H9 (cell line): ENCODE data around the gene DMD. TPM values are rescaled to one million over a fixed set of nuclear protein-coding genes. Genes with fewer than 3 reads are reported as not detected.

Source experiments
- DNase-seq: peaks from one replicate; pipeline ENCODE4 v3.0.0-alpha.2; 2017
- H2AFZ ChIP-seq: one replicate; pipeline ENCODE4 v1.6.1; 2013; ENCODE audit warnings: mild to moderate bottlenecking, low read length, control low read depth, moderate library complexity
- H2AK5ac ChIP-seq: 2 replicates; pipeline ENCODE4 v1.6.1; 2013; ENCODE audit warnings: low read length, control low read depth, mixed read lengths; ENCODE audit not compliant: insufficient read length
- H2BK120ac ChIP-seq: one replicate; pipeline ENCODE4 v1.6.1; 2013; ENCODE audit warnings: low read depth, mild to moderate bottlenecking, low read length, control low read depth, inconsistent platforms; ENCODE audit not compliant: poor library complexity, severe bottlenecking
- H2BK12ac ChIP-seq: 2 replicates; pipeline ENCODE4 v1.6.1; 2013; ENCODE audit warnings: low read length, control low read depth, mixed read lengths, low read depth; ENCODE audit not compliant: insufficient read length
- H2BK15ac ChIP-seq: 2 replicates; pipeline ENCODE4 v1.6.1; 2013; ENCODE audit warnings: low read depth, low read length, control low read depth
- H2BK20ac ChIP-seq: one replicate; pipeline ENCODE4 v1.6.1; 2013; ENCODE audit warnings: low read depth, mild to moderate bottlenecking, low read length, control low read depth, inconsistent platforms; ENCODE audit not compliant: poor library complexity, severe bottlenecking
- H2BK5ac ChIP-seq: 2 replicates; pipeline ENCODE4 v1.6.1; 2013; ENCODE audit warnings: low read length, control low read depth, mixed read lengths; ENCODE audit not compliant: insufficient read length
- H3K14ac ChIP-seq: 2 replicates; pipeline ENCODE4 v1.6.1; 2013; ENCODE audit warnings: low read length, control low read depth; ENCODE audit not compliant: insufficient read depth
- H3K18ac ChIP-seq: 2 replicates; pipeline ENCODE4 v1.6.1; 2013; ENCODE audit warnings: low read depth, mild to moderate bottlenecking, mixed read lengths, low read length, control low read depth; ENCODE audit not compliant: insufficient read length
- H3K23ac ChIP-seq: 2 replicates; pipeline ENCODE4 v1.6.1; 2013; ENCODE audit warnings: low read length, control low read depth, mixed read lengths, low read depth; ENCODE audit not compliant: insufficient read length
- H3K23me2 ChIP-seq: 2 replicates; pipeline ENCODE4 v1.6.1; 2013; ENCODE audit warnings: low read depth, mild to moderate bottlenecking, mixed read lengths, low read length, control low read depth; ENCODE audit not compliant: insufficient read length, poor library complexity, severe bottlenecking
- H3K27ac ChIP-seq: 2 replicates; pipeline ENCODE4 v1.5.1; 2013; ENCODE audit warnings: low read length, control low read depth, mixed read lengths, low read depth; ENCODE audit not compliant: insufficient read length
- H3K27me3 ChIP-seq: 2 replicates; pipeline ENCODE4 v1.6.1; 2013; ENCODE audit warnings: low read length, control low read depth, inconsistent platforms; ENCODE audit not compliant: insufficient read depth
- H3K4ac ChIP-seq: 2 replicates; pipeline ENCODE4 v1.6.1; 2013; ENCODE audit warnings: low read depth, mild to moderate bottlenecking, control low read depth, inconsistent platforms, low read length, moderate library complexity
- H3K4me1 ChIP-seq: 2 replicates; pipeline ENCODE4 v1.6.1; 2013; ENCODE audit warnings: low read length, control low read depth, inconsistent platforms; ENCODE audit not compliant: insufficient read depth
- H3K4me2 ChIP-seq: 2 replicates; pipeline ENCODE4 v1.6.1; 2013; ENCODE audit warnings: low read length, control low read depth, mixed read lengths; ENCODE audit not compliant: insufficient read length, insufficient read depth
- H3K56ac ChIP-seq: 2 replicates; pipeline ENCODE4 v1.6.1; 2013; ENCODE audit warnings: low read depth, mild to moderate bottlenecking, mixed read lengths, low read length, control low read depth; ENCODE audit not compliant: insufficient read length
- H3K79me1 ChIP-seq: 2 replicates; pipeline ENCODE4 v1.6.1; 2013; ENCODE audit warnings: low read depth, mild to moderate bottlenecking, moderate library complexity, low read length, control low read depth, inconsistent platforms; ENCODE audit not compliant: insufficient read depth, poor library complexity, severe bottlenecking
- H3K79me2 ChIP-seq: 2 replicates; pipeline ENCODE4 v1.6.1; 2013; ENCODE audit warnings: low read length, control low read depth, inconsistent platforms; ENCODE audit not compliant: insufficient read depth
- H3K9ac ChIP-seq: 2 replicates; pipeline ENCODE4 v1.6.1; 2013; ENCODE audit warnings: low read length, control low read depth, mixed read lengths; ENCODE audit not compliant: insufficient read length; ENCODE audit errors: extremely low read depth
- H3K9me3 ChIP-seq: one replicate; pipeline ENCODE4 v1.6.1; 2013; ENCODE audit warnings: low read depth, low read length, inconsistent platforms; ENCODE audit not compliant: control insufficient read depth
- H3T11ph ChIP-seq: one replicate; pipeline ENCODE4 v1.6.1; 2013; ENCODE audit warnings: mild to moderate bottlenecking, low read length, control low read depth, inconsistent platforms
- H4K20me1 ChIP-seq: one replicate; pipeline ENCODE4 v1.6.1; 2013; ENCODE audit not compliant: control insufficient read depth, insufficient read length, insufficient read depth
- H4K5ac ChIP-seq: 2 replicates; pipeline ENCODE4 v1.6.1; 2013; ENCODE audit warnings: low read depth, mild to moderate bottlenecking, mixed read lengths, low read length, control low read depth; ENCODE audit not compliant: insufficient read length
- H4K8ac ChIP-seq: replicated peaks from 2 replicates; pipeline ENCODE4 v1.6.1; 2013; ENCODE audit warnings: low read length, control low read depth, mixed read lengths, low read depth; ENCODE audit not compliant: insufficient read length
- H4K91ac ChIP-seq: 2 replicates; pipeline ENCODE4 v1.6.1; 2013; ENCODE audit warnings: low read depth, mild to moderate bottlenecking, moderate library complexity, mixed read lengths, low read length, control low read depth; ENCODE audit not compliant: insufficient read length
- H3K27ac Mint-ChIP-seq, 3 experiments: 2 replicates in 2 of 3; 3 replicates in 1 of 3; pipeline ENCODE4 v1.8.0; 2020 to 2021; ENCODE audit warnings: mixed read lengths in 3 of 3, mild to moderate bottlenecking in 1 of 3, moderate library complexity in 1 of 3
- H3K27me3 Mint-ChIP-seq: 2 replicates; pipeline ENCODE4 v1.8.0; 2021; ENCODE audit warnings: low read depth, mild to moderate bottlenecking, moderate library complexity, mixed read lengths
- H3K36me3 Mint-ChIP-seq, 3 experiments: 2 replicates in 2 of 3; 3 replicates in 1 of 3; pipeline ENCODE4 v1.8.0; 2020 to 2021; ENCODE audit warnings: low read depth in 3 of 3, mixed read lengths in 3 of 3; ENCODE audit not compliant: insufficient read depth in 1 of 3
- H3K4me1 Mint-ChIP-seq, 2 experiments: 2 replicates each; pipeline ENCODE4 v1.8.0; 2020; ENCODE audit warnings: mixed read lengths in 2 of 2
- H3K4me3 Mint-ChIP-seq, 2 experiments: 2 replicates in 1 of 2; 3 replicates in 1 of 2; pipeline ENCODE4 v1.8.0; 2020 to 2021; ENCODE audit warnings: mild to moderate bottlenecking in 2 of 2, mixed read lengths in 2 of 2, moderate library complexity in 1 of 2
- H3K9me3 Mint-ChIP-seq, 2 experiments: 2 replicates in 1 of 2; 3 replicates in 1 of 2; pipeline ENCODE4 v1.8.0; 2020; ENCODE audit warnings: mild to moderate bottlenecking in 2 of 2, mixed read lengths in 2 of 2, moderate library complexity in 1 of 2
- CTCF ChIP-seq: fragments of 200-600 bp; sonication (generic); conservative IDR thresholded peaks from 3 replicates; pipeline ENCODE4 v1.8.0; 2021; ENCODE audit warnings: antibody characterized with exemption, mild to moderate bottlenecking
- total RNA-seq: library from RNA; stranded (reverse); gene quantifications from 2 replicates; pipeline ENCODE4 v1.2.1, GENCODE V29; 2021

DMD gene
- total RNA-seq, 1 experiment from 2014 or later, result 3.8 TPM

- no peak overlapping the region for H3K4ac ChIP-seq
These were observed 22.5 kb downstream of the DMD start for GRCh38 chrX:33188881-33189280.

More at GRCh38 chrX:33188881-33189280, 22.5 kb downstream of the DMD start:
- H4K5ac ChIP-seq, result no peak overlapping the region
- no peak overlapping the region for H2AFZ ChIP-seq
- no peak overlapping the region for H4K8ac ChIP-seq
- H2AK5ac ChIP-seq, result no peak overlapping the region
- no peaks in the 10 kb centered on the region for H3K36me3 Mint-ChIP-seq
- H2BK5ac ChIP-seq, result no peak overlapping the region
- no peak overlapping the region for H3K4me2 ChIP-seq
- peaks cover 3 to 9% of the 10 kb centered on the region in 2 experiments; a peak in 3 of 5 replicates for H3K9me3 Mint-ChIP-seq
- no peak overlapping the region for H3T11ph ChIP-seq
- no peaks in the 10 kb centered on the region for H3K79me1 ChIP-seq
- H3K27me3 ChIP-seq, result peaks cover 4% of the 10 kb centered on the region; the same call in 1 of the 2 replicates
- no peak overlapping the region for H3K9ac ChIP-seq
- no peaks in the 10 kb centered on the region for H3K9me3 ChIP-seq
- no peaks in the 10 kb centered on the region for H3K23me2 ChIP-seq
- H3K27me3 Mint-ChIP-seq, result peaks cover 63% of the 10 kb centered on the region
- H3K23ac ChIP-seq, result no peak overlapping the region
- H2BK120ac ChIP-seq, result no peak overlapping the region
- H3K4me3 Mint-ChIP-seq, result no peak overlapping the region
- no peak overlapping the region for H2BK20ac ChIP-seq
- peaks cover 25 to 26% of the 10 kb centered on the region in 2 experiments for H3K4me1 Mint-ChIP-seq
- DNase-seq, result no peak
- H3K56ac ChIP-seq, result no peak overlapping the region
- H4K91ac ChIP-seq, result no peak overlapping the region
- H3K79me2 ChIP-seq, result 0 out of 2 replicates have a peak, but pooled peaks cover 2% of the 10 kb centered on the region
- no peak overlapping the region for H2BK15ac ChIP-seq
- no peaks in the 10 kb centered on the region for H4K20me1 ChIP-seq
- no peak overlapping the region for H3K14ac ChIP-seq
- no peak overlapping the region for H3K18ac ChIP-seq
- H2BK12ac ChIP-seq, result no peak overlapping the region
- no peak for TF ChIP-seq CTCF
- no peaks in the 10 kb centered on the region; the same call in 1 of the 2 replicates for H3K4me1 ChIP-seq
- no peak overlapping the region for H3K27ac ChIP-seq
- H3K27ac Mint-ChIP-seq, result no peak overlapping the region
